ENCODE measurements around the gene DRC1.

Gene DRC1

DNA sequence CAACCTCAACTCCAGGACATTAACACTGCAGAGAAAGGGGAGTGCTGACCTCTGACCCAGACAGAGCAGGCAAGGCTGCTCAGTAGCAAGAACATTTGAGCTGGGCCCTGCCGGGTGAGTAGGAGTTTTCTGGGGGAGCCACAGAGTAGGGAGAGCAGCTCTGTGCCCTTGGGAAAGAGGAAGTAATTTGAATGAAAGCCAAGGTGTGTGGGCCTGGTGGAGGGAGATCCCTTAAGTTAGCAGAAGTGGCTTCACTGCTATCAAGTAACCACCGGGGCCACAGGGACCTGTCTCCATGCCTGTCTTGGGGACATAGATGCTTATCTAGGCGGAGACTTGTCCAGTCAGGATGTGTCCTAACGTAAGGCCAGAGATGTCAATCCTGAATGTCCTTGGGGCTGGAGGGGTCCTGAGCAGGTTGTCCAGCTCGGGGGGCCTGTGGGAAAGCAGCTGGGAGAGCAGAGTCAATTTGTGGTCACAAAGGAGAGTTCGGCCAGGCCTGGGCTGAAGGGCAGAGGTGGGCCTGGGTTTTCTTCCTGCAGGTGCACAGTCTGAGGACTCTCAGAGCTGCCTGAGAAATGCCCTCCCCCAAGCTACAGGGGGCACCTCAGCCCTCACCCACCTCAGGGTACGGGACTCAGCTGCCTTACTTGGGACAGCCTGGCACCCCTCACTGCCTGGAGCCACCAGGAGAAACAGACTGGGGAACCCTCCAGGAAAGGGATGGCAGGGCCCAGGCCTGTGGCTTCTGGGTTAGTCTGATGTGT is 91.2 kb downstream of the DRC1 start:
- no peak overlapping the region for H3K4me3 ChIP-seq (replicated peaks; ENCODE audit: low read depth, low read length)
- TF ChIP-seq CTCF (IDR thresholded peaks at IDR 0.05; ENCODE audit: insufficient read depth, low read length, poor library complexity, severe bottlenecking) = no peak
- no peaks in the 10 kb centered on the region for H3K36me3 ChIP-seq (ENCODE audit: control insufficient read depth, insufficient read depth, low read length)
- H3K27me3 ChIP-seq (replicated peaks; ENCODE audit: control insufficient read depth, insufficient read depth, low read length) = no peaks in the 10 kb centered on the region; the same call in none of the 2 replicates
- DNase-seq (ENCODE audit: extremely low read depth, insufficient read length) = no peak

DNA sequence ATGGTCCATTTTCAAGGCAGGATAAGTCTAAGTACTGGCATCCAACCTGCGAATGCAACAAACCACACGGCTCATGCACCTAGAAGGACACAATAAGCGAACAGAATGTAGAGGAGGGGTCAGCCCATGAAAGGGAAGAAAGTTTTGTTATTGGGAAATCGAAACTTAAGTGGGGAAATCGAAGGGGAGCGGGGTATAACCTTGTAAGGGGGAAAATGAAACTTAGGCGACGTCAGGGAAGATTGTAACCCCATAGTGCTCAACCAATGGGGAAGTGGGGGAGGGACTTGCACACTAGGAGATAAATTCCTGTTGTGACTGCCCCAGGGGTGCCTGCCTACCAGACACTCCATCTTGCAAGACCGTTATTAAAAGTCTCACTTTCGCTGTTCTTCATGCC is 91.8 kb downstream of the DRC1 start:
- DNase-seq (ENCODE audit: extremely low read depth, insufficient read length) = no peak
- H3K4me3 ChIP-seq (replicated peaks; ENCODE audit: low read depth, low read length) = no peak overlapping the region
- H3K27me3 ChIP-seq (replicated peaks; ENCODE audit: control insufficient read depth, insufficient read depth, low read length) = peaks cover under 1% of the 10 kb centered on the region
- no peaks in the 10 kb centered on the region for H3K36me3 ChIP-seq (ENCODE audit: control insufficient read depth, insufficient read depth, low read length)
- no peak for TF ChIP-seq CTCF (IDR thresholded peaks at IDR 0.05; ENCODE audit: insufficient read depth, low read length, poor library complexity, severe bottlenecking)

GRCh38 chr2:26494199-26494598 is 92.5 kb downstream of the DRC1 start:
- Histone ChIP-seq H3K27me3 (replicated peaks; ENCODE audit: control insufficient read depth, insufficient read depth, low read length) (peaks cover 1% of the 10 kb centered on the region; the same call in 1 of the 2 replicates), H3K4me3 (replicated peaks; ENCODE audit: low read depth, low read length) (no peak overlapping the region), H3K36me3 (ENCODE audit: control insufficient read depth, insufficient read depth, low read length) (no peaks in the 10 kb centered on the region)
- TF ChIP-seq CTCF (IDR thresholded peaks at IDR 0.05; ENCODE audit: insufficient read depth, low read length, poor library complexity, severe bottlenecking) = no peak
- DNase-seq (ENCODE audit: extremely low read depth, insufficient read length) = no peak

GRCh38 chr2:26494891-26495290 is 93.2 kb downstream of the DRC1 start:
- H3K27me3 ChIP-seq (replicated peaks; ENCODE audit: control insufficient read depth, insufficient read depth, low read length) = peaks cover 1% of the 10 kb centered on the region; the same call in 1 of the 2 replicates

DNA sequence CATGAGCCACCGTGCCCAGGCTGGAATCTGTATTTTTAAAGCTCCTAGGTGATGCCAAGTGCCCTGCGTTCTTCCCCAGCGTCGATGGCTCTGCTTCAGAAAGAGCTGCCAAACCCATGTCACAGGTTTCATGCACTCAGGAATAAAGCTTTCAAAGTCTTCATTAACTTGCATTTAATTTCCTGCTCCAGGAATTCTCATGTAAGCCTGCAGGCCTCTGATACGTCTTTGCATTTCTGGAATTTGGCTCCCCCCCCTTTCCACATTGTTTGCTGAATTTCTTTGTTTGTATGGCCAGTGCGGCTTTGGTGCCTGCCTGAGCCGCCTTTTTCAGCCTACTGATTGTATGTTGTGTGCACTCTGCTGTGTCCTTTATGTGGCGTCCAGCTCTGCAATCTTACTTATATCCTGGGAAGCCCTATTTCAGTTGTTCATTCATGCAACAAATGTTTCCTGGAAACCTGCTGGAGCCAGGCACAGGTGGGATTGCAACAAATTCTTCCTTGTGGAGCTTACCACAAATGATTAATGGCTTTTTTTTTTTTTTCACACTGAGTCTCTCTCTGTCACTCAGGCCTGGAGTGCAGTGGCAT is 94.1 kb downstream of the DRC1 start:
- TF ChIP-seq CTCF (IDR thresholded peaks at IDR 0.05; ENCODE audit: insufficient read depth, low read length, poor library complexity, severe bottlenecking) = no peak
- H3K36me3 ChIP-seq (ENCODE audit: control insufficient read depth, insufficient read depth, low read length) = no peaks in the 10 kb centered on the region
- no peak overlapping the region for H3K4me3 ChIP-seq (replicated peaks; ENCODE audit: low read depth, low read length)
- no peak for DNase-seq (ENCODE audit: extremely low read depth, insufficient read length)
- peaks cover 1% of the 10 kb centered on the region; the same call in 1 of the 2 replicates for H3K27me3 ChIP-seq (replicated peaks; ENCODE audit: control insufficient read depth, insufficient read depth, low read length)

More at GRCh38 chr2:26494891-26495290, 93.2 kb downstream of the DRC1 start:
- Histone ChIP-seq H3K4me3 (replicated peaks; ENCODE audit: low read depth, low read length) (no peak overlapping the region), H3K36me3 (ENCODE audit: control insufficient read depth, insufficient read depth, low read length) (no peaks in the 10 kb centered on the region)
- no peak for TF ChIP-seq CTCF (IDR thresholded peaks at IDR 0.05; ENCODE audit: insufficient read depth, low read length, poor library complexity, severe bottlenecking)
- DNase-seq (ENCODE audit: extremely low read depth, insufficient read length) = no peak
